ENCODE data around the gene FRMD1.

Gene FRMD1

DNA sequence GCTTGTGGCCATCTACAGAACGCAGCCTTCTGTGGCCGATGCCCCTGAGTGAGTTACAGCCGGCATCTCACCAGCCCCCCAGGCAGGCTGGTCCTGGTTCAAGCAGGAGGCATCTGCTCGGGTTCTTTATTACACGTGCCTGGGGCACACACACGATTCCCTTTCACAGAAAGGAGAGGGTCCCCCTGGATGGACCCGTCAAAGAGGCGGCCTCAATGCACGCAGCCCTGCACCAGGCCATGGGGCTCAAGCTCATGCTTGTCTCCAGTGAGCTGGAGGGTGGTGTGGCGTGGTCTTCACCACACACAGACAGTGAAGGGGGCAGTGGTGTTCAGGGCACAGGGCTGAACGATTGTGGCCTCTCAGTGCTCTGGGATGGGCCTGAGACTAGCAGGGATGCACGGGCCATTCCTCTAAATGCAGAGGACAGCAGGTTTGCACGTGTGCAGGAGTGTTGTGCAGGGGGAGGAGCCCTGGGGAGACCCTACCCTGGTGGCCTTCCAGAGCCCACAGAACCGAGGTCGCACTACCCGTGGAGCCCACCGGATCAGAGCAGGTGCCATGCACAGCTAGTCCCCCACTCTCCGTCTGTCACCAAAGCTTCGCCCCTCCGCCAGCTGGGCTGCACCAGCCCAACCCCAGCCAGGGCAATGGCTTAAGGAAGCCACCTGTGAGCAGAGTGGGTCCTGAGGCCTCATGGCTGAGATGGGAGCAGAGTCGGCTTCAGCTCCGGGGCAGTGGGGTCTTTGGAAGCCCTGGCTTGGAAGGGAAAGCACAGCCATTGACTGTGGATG is 23.1 kb downstream of the FRMD1 start:
- no peak for DNase-seq (ENCODE audit: low read depth)

DNA sequence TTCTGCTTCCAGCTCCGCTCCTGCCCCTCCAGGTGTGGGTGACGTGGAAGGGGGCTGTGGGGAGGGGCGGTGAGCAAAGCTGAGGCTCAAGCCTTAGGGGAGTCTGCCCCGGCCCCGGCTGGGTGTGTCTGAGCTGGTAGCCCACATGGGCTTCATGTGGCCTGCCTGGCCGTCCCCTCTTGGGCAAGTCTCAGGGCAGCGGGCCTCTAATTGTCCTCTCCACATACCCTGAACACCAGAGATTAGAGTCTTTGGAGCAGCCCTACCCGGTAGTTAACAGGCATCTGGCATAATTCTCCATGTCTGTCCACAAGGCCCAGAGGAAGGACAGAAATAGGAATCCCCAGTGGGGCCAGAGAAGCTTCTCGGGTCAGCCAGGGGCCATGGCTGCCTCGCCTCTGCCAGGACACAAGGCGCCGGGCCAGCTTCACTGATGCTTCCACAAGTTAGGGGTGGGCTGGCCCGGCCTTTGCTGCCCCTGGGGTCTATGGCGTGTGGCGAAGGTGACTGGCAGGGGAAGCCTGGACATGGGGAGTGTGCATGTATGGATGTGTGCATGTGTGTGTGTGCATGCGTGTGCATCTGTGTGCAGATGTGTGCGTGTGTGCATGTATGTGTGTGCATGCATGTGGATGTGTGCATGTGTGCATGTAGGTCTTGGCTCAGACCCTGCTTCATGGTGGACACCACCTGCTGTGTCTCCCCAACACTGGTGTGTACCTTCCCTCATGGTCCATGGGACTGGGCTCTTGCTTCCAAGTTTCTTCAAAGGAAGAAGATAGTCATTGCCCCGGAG is 24.0 kb downstream of the FRMD1 start:
- no peak for DNase-seq (ENCODE audit: low read depth)

DNA sequence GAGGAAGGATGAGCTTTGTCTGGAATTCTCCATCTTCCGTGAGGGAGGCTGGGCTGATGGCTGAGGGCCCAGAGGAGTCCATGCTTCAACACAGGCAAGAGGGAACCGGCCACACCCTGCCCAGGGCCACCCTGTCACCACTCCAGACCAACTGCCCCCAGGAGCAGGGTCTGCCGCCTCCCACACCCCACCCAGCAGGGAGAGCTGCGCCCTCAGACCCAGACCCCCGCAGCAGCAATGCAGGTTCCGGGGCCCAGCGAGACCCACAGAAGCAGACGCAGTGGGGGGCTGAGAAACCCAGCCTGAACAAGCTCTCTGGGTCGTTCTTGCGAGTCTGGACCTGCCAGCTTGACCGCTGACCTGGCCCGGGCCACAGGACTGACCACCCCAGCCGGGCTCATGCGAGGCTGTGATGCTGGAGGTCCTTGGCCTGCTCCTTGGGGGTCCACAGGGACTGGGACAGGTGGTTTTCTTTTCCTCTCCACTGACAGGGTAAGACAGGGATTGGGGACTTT is 25.0 kb downstream of the FRMD1 start:
- DNase-seq (ENCODE audit: low read depth) = no peak

- no peak for DNase-seq (ENCODE audit: low read depth)
Measured at GRCh38 chr6:168053086-168053956, 25.7 kb downstream of the FRMD1 start.

- DNase-seq (ENCODE audit: low read depth) = no peak
Measured at GRCh38 chr6:168052291-168052891, 26.6 kb downstream of the FRMD1 start.

- DNase-seq (ENCODE audit: low read depth) = no peak
Measured at GRCh38 chr6:168051648-168052047, 27.4 kb downstream of the FRMD1 start.

DNA sequence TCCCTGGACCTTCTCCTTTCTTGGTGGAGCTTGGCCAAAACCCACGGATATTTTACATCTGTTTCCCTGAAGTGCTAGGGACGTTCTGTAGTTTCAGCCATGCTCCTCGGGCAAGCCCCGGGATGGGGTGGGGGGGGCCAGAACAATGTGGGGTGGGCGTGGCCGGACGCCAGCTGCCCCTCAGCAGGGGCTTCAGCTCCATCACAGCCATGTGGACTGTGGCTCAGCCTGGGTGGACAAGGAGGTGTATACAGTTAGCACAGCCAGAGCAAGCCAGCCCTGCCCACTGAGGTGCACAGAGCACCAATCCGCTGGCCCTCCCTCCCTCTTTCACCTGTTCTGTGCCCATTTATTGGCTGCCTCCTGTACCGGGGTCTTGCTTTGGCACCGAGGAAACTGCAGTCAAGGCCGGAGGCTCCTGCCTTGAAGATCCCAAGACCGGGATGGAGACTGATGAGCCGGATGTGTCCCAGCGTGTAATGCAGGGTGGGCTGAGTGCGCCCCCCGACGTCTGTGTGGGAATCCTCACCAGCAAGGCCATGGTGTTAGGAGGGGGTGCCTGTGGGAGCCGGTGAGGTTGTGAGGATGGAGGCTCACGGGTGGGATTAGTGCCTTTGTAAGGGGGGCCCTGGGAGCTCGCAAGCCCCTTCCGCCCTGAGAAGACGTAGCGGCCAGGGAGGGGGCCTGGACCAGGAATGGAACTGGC is 28.0 kb downstream of the FRMD1 start:
- DNase-seq (ENCODE audit: low read depth) = no peak

GRCh38 chr6:168050225-168050880 is 28.7 kb downstream of the FRMD1 start:
- DNase-seq (ENCODE audit: low read depth) = no peak

- DNase-seq (ENCODE audit: low read depth) = no peak
Measured at GRCh38 chr6:168049706-168050224, 29.2 kb downstream of the FRMD1 start.

- no peak for DNase-seq (ENCODE audit: low read depth)
Measured at GRCh38 chr6:168049277-168049676, 29.7 kb downstream of the FRMD1 start.

GRCh38 chr6:168048724-168049025 is 30.3 kb downstream of the FRMD1 start:
- no peak for DNase-seq (ENCODE audit: low read depth)

DNA sequence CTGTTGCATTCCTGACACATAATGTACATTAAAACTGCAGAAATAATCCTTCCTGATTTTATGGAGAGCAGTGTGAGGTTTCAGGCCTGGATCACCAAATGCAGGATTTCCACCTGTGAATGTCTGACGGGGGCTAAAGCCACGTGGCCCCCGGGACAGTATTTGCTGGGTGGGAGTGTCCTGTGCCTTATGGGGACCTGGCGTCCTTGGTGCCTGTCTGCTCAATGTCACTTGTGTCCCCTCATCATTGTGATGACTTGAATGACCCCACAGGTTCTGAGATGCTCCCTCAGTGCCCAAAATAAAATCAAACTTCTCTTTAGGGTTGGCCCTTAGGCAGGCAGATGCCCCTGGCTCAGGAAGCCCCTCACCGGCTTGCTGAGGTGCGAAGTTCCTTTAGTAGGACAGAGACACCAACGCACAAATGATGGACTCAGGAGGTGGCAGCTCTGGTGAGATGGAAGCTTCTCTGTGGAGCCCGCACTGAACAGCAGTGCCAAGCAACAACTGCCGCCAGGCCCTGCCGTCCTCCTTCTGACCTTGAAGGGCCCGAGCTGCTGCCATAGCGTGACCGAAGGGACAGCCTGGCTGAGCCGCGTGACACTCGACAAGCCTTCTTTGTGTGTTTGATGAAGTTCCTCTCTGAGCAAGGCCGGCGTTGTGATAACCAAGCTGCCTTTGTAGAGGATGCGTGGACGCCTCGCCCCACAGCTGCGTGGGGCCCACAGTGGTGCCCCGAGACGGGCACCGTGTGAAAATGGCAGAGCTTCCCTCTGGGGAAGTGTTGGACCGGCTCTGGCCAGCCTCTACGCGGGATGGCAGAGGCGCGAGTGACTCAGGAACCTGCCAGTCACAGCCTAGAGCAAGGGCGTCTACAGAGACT is 30.9 kb downstream of the FRMD1 start:
- DNase-seq (ENCODE audit: low read depth) = no peak

GRCh38 chr6:168046696-168047095 is 32.3 kb downstream of the FRMD1 start:
- no peak for DNase-seq (ENCODE audit: low read depth)

- no peak for DNase-seq (ENCODE audit: low read depth)
Measured at GRCh38 chr6:168045706-168046620, 33.0 kb downstream of the FRMD1 start.

- DNase-seq (ENCODE audit: low read depth) = no peak
Measured at GRCh38 chr6:168045141-168045691, 33.8 kb downstream of the FRMD1 start.

DNA sequence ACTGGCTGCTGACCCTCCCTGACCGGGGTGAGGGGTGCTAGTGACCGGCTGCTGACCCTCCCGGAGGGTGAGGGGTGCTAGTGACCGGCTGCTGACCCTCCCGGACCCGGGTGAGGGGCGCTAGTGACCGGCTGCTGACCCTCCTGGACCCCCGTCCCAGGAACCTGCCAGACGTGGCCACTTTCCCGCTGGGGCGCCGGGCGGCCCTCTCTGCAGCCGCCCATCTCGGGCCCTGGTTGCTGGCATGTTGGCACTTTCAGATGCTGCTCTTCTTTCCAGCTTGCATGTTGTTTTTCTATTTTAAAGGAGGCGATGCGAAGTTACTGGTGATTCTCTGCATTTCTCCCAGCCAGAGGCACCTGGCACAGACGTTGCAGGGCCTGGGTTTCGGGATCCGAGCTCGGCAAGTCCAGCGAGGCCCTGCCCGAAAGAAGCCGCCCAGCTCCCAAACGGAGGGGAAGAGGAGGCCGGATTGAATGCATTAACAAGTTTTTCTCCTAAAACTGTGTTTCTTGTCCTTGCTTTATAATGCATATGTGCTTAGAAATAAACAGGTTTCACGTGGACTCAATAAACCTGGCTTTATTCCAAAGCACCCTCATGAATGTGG is 34.4 kb downstream of the FRMD1 start:
- DNase-seq (ENCODE audit: low read depth) = no peak

GRCh38 chr6:168043848-168044415 is 35.1 kb downstream of the FRMD1 start:
- DNase-seq (ENCODE audit: low read depth) = no peak

Measured in stimulated activated CD8-positive, alpha-beta memory T cell treated with anti-CD3 and anti-CD28 coated beads, Interleukin-7, amount 100 ng/mL, for 24 hours (primary cell).